ENCODE results near the gene TSPAN33.
A peak's percentile ranks its signal among the peaks of the same experiment; 100 is the strongest.

Gene TSPAN33

GRCh38 chr7:129126314-129126713, 18.2 kb upstream of the TSPAN33 start:
- H3K23ac ChIP-seq (ENCODE audit: low read depth, low read length, poor library complexity), result no peak overlapping the region
- H3K4me2 ChIP-seq (ENCODE audit: insufficient read depth, low read length, poor library complexity, severe bottlenecking), result no peak overlapping the region
- H3K9me3 ChIP-seq (replicated peaks in 1 of 2; ENCODE audit: control insufficient read depth in 2 of 2, insufficient read depth in 1 of 2, low read depth in 1 of 2, low read length in 2 of 2), result peaks cover 0 to 2% of the 10 kb centered on the region in 2 donors
- no peak overlapping the region for H4K8ac ChIP-seq (ENCODE audit: low read depth, low read length)
- H3K4me1 ChIP-seq (ENCODE audit: control insufficient read depth in 2 of 2, insufficient read depth in 1 of 2, low read depth in 1 of 2, low read length in 2 of 2), result no peaks in the 10 kb centered on the region
- WGBS, 2 donors (ENCODE audit: extremely low coverage in 2 of 2, insufficient read length in 2 of 2, insufficient replicate concordance in 1 of 2), result no CpG with 5 or more reads among the region's 50 CpGs
- no peak overlapping the region for H3K4me3 ChIP-seq (ENCODE audit: low read length in 2 of 2)
- H2AK5ac ChIP-seq (ENCODE audit: low read depth, low read length), result no peak overlapping the region
- no peak overlapping the region for H2BK5ac ChIP-seq (ENCODE audit: low read length)
- H3K18ac ChIP-seq (ENCODE audit: low read length), result no peak overlapping the region
- no peak for DNase-seq (ENCODE audit: low spot score)
- H4K91ac ChIP-seq (ENCODE audit: low read depth, low read length, poor library complexity), result no peak overlapping the region
- no peak overlapping the region for H3K27ac ChIP-seq (replicated peaks; ENCODE audit: low read length)
- no peak overlapping the region for H3K9ac ChIP-seq (ENCODE audit: low read depth, low read length, poor library complexity)
- no peak overlapping the region for H2BK15ac ChIP-seq (ENCODE audit: low read length)
- no peaks in the 10 kb centered on the region for H3K36me3 ChIP-seq (replicated peaks in 1 of 2; ENCODE audit: control insufficient read depth in 2 of 2, insufficient read depth in 2 of 2, low read length in 2 of 2)
- H3K4ac ChIP-seq (ENCODE audit: low read length), result no peak overlapping the region
- no peak overlapping the region for H2BK120ac ChIP-seq (ENCODE audit: low read depth, low read length)
- no peak overlapping the region for H3K14ac ChIP-seq (ENCODE audit: low read length)
- H3K79me1 ChIP-seq (ENCODE audit: low read depth, low read length), result no peaks in the 10 kb centered on the region
- H3K27me3 ChIP-seq (ENCODE audit: control insufficient read depth in 3 of 3, insufficient read depth in 3 of 3, low read depth in 1 of 3, low read length in 3 of 3), result peaks cover 0 to 15% (median 0%) of the 10 kb centered on the region in 3 experiments
- H2BK12ac ChIP-seq (ENCODE audit: low read length), result no peak overlapping the region
- no peak overlapping the region for H2AFZ ChIP-seq (ENCODE audit: low read length)

GRCh38 chr7:129127154-129127553, 17.4 kb upstream of the TSPAN33 start:
- Histone ChIP-seq H2BK12ac (ENCODE audit: low read length) (no peak overlapping the region), H3K9me3 (replicated peaks in 1 of 2; ENCODE audit: control insufficient read depth in 2 of 2, insufficient read depth in 1 of 2, low read depth in 1 of 2, low read length in 2 of 2) (no peaks in the 10 kb centered on the region), H4K8ac (ENCODE audit: low read depth, low read length) (no peak overlapping the region), H3K18ac (ENCODE audit: low read length) (no peak overlapping the region), H3K4me2 (ENCODE audit: insufficient read depth, low read length, poor library complexity, severe bottlenecking) (no peak overlapping the region), H3K79me1 (ENCODE audit: low read depth, low read length) (no peaks in the 10 kb centered on the region), H3K23ac (ENCODE audit: low read depth, low read length, poor library complexity) (peak overlapping the region; percentile 30), H3K14ac (ENCODE audit: low read length) (no peak overlapping the region), H3K27me3 (ENCODE audit: control insufficient read depth in 3 of 3, insufficient read depth in 3 of 3, low read depth in 1 of 3, low read length in 3 of 3) (peaks cover 0 to 15% (median 0%) of the 10 kb centered on the region in 3 experiments), H3K4ac (ENCODE audit: low read length) (no peak overlapping the region), H3K4me1 (ENCODE audit: control insufficient read depth in 2 of 2, insufficient read depth in 1 of 2, low read depth in 1 of 2, low read length in 2 of 2) (no peaks in the 10 kb centered on the region), H2BK5ac (ENCODE audit: low read length) (no peak overlapping the region), H2AFZ (ENCODE audit: low read length) (no peak overlapping the region), H3K9ac (ENCODE audit: low read depth, low read length, poor library complexity) (no peak overlapping the region), H3K36me3 (replicated peaks in 1 of 2; ENCODE audit: control insufficient read depth in 2 of 2, insufficient read depth in 2 of 2, low read length in 2 of 2) (no peaks in the 10 kb centered on the region), H4K91ac (ENCODE audit: low read depth, low read length, poor library complexity) (no peak overlapping the region), H3K27ac (replicated peaks; ENCODE audit: low read length) (no peak overlapping the region), H2AK5ac (ENCODE audit: low read depth, low read length) (no peak overlapping the region), H3K4me3 (ENCODE audit: low read length in 2 of 2) (no peak overlapping the region), H2BK120ac (ENCODE audit: low read depth, low read length) (no peak overlapping the region), H2BK15ac (ENCODE audit: low read length) (no peak overlapping the region)
- no CpG with 5 or more reads among the region's 24 CpGs for WGBS, 2 donors (ENCODE audit: extremely low coverage in 2 of 2, insufficient read length in 2 of 2, insufficient replicate concordance in 1 of 2)
- DNase-seq (ENCODE audit: low spot score), result no peak

GRCh38 chr7:129127601-129128000, 16.9 kb upstream of the TSPAN33 start:
- no peak for DNase-seq (ENCODE audit: low spot score)
- no peak overlapping the region for H2AK5ac ChIP-seq (ENCODE audit: low read depth, low read length)
- H3K79me1 ChIP-seq (ENCODE audit: low read depth, low read length), result no peaks in the 10 kb centered on the region
- H3K36me3 ChIP-seq (replicated peaks in 1 of 2; ENCODE audit: control insufficient read depth in 2 of 2, insufficient read depth in 2 of 2, low read length in 2 of 2), result no peaks in the 10 kb centered on the region
- no peak overlapping the region for H3K4me2 ChIP-seq (ENCODE audit: insufficient read depth, low read length, poor library complexity, severe bottlenecking)
- H2BK120ac ChIP-seq (ENCODE audit: low read depth, low read length), result no peak overlapping the region
- no peak overlapping the region for H4K91ac ChIP-seq (ENCODE audit: low read depth, low read length, poor library complexity)
- peak overlapping the region; percentile 78 for H3K23ac ChIP-seq (ENCODE audit: low read depth, low read length, poor library complexity)
- H3K9ac ChIP-seq (ENCODE audit: low read depth, low read length, poor library complexity), result no peak overlapping the region
- no peaks in the 10 kb centered on the region for H3K9me3 ChIP-seq (replicated peaks in 1 of 2; ENCODE audit: control insufficient read depth in 2 of 2, insufficient read depth in 1 of 2, low read depth in 1 of 2, low read length in 2 of 2)
- no peak overlapping the region for H4K8ac ChIP-seq (ENCODE audit: low read depth, low read length)
- H2BK12ac ChIP-seq (ENCODE audit: low read length), result no peak overlapping the region
- no peak overlapping the region for H2BK15ac ChIP-seq (ENCODE audit: low read length)
- no peak overlapping the region for H2AFZ ChIP-seq (ENCODE audit: low read length)
- H3K18ac ChIP-seq (ENCODE audit: low read length), result peak overlapping the region; percentile 75
- peak overlapping the region in 1 of 2 donors; percentile 51 for H3K4me3 ChIP-seq (ENCODE audit: low read length in 2 of 2)
- H3K4me1 ChIP-seq (ENCODE audit: control insufficient read depth in 2 of 2, insufficient read depth in 1 of 2, low read depth in 1 of 2, low read length in 2 of 2), result no peaks in the 10 kb centered on the region
- peaks cover 0 to 20% (median 0%) of the 10 kb centered on the region in 3 experiments for H3K27me3 ChIP-seq (ENCODE audit: control insufficient read depth in 3 of 3, insufficient read depth in 3 of 3, low read depth in 1 of 3, low read length in 3 of 3)
- H3K4ac ChIP-seq (ENCODE audit: low read length), result no peak overlapping the region
- peak overlapping the region; percentile 33 for H3K14ac ChIP-seq (ENCODE audit: low read length)
- H3K27ac ChIP-seq (replicated peaks; ENCODE audit: low read length), result no peak overlapping the region
- WGBS, 2 donors (ENCODE audit: extremely low coverage in 2 of 2, insufficient read length in 2 of 2, insufficient replicate concordance in 1 of 2), result no CpG with 5 or more reads among the region's 28 CpGs
- no peak overlapping the region for H2BK5ac ChIP-seq (ENCODE audit: low read length)

GRCh38 chr7:129134356-129134987, 10.0 kb upstream of the TSPAN33 start:
- H3K9me3 ChIP-seq (replicated peaks in 1 of 2; ENCODE audit: control insufficient read depth in 2 of 2, insufficient read depth in 1 of 2, low read depth in 1 of 2, low read length in 2 of 2), result no peaks in the 10 kb centered on the region
- H3K36me3 ChIP-seq (replicated peaks in 1 of 2; ENCODE audit: control insufficient read depth in 2 of 2, insufficient read depth in 2 of 2, low read length in 2 of 2), result no peaks in the 10 kb centered on the region
- H4K91ac ChIP-seq (ENCODE audit: low read depth, low read length, poor library complexity), result no peak overlapping the region
- H3K4me1 ChIP-seq (ENCODE audit: control insufficient read depth in 2 of 2, insufficient read depth in 1 of 2, low read depth in 1 of 2, low read length in 2 of 2), result no peaks in the 10 kb centered on the region
- no peak overlapping the region for H2BK12ac ChIP-seq (ENCODE audit: low read length)
- H2BK5ac ChIP-seq (ENCODE audit: low read length), result no peak overlapping the region
- H3K4me3 ChIP-seq (ENCODE audit: low read length in 2 of 2), result no peak overlapping the region
- no CpG with 5 or more reads among the region's 6 CpGs for WGBS, 2 donors (ENCODE audit: extremely low coverage in 2 of 2, insufficient read length in 2 of 2, insufficient replicate concordance in 1 of 2)
- H2BK15ac ChIP-seq (ENCODE audit: low read length), result no peak overlapping the region
- peak overlapping the region; percentile 51 for H2AFZ ChIP-seq (ENCODE audit: low read length)
- peaks cover 0 to 15% (median 0%) of the 10 kb centered on the region in 3 experiments for H3K27me3 ChIP-seq (ENCODE audit: control insufficient read depth in 3 of 3, insufficient read depth in 3 of 3, low read depth in 1 of 3, low read length in 3 of 3)
- H3K18ac ChIP-seq (ENCODE audit: low read length), result peak overlapping the region; percentile 33
- no peak overlapping the region for H2AK5ac ChIP-seq (ENCODE audit: low read depth, low read length)
- peak overlapping the region; percentile 65 for H4K8ac ChIP-seq (ENCODE audit: low read depth, low read length)
- no peak overlapping the region for H3K27ac ChIP-seq (replicated peaks; ENCODE audit: low read length)
- no peak overlapping the region for H3K4ac ChIP-seq (ENCODE audit: low read length)
- H3K9ac ChIP-seq (ENCODE audit: low read depth, low read length, poor library complexity), result no peak overlapping the region
- H3K23ac ChIP-seq (ENCODE audit: low read depth, low read length, poor library complexity), result no peak overlapping the region
- no peak overlapping the region for H3K14ac ChIP-seq (ENCODE audit: low read length)
- DNase-seq (ENCODE audit: low spot score), result no peak
- H2BK120ac ChIP-seq (ENCODE audit: low read depth, low read length), result no peak overlapping the region
- H3K4me2 ChIP-seq (ENCODE audit: insufficient read depth, low read length, poor library complexity, severe bottlenecking), result no peak overlapping the region
- no peaks in the 10 kb centered on the region for H3K79me1 ChIP-seq (ENCODE audit: low read depth, low read length)

Measured in neuronal stem cell (in vitro differentiated cells).